HG02973 (cell line): ENCODE data around the gene ZACN.

ENCODE experiments used
- ATAC-seq: cut with Tn5 transposase; IDR thresholded peaks from one replicate; pipeline ENCODE4 v1.9.1; 2021; ENCODE audit warnings: moderate library complexity; ENCODE audit not compliant: unreplicated experiment

The ZACN gene

DNA sequence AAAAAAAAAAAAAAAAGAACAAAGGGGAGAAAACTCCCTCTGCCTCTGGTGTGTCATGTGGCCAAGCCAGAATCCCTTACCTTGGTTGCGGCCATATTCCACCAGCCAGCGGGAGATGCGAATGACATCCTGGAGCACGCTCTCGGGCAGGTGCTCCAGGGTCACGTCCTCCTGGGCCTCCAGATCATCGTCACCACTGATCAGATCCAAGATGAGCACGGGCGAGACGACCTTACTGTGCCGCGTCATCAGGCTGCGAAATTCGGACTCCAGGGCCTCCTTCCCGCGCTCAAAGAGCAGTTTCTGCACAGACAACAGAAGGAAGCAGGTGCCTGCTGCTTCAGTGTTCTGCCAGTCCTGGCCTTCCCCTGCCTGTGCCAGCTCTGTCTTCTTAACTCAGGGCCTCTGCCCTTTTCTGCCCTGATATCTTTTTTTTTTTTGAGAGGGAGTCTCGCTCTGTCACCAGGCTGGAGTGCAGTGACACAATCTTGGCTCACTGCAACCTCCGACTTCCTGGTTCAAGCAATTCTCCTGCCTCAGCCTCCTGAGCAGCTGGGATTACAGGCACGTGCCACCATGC is 18.8 kb downstream of the ZACN start:
- no peak for ATAC-seq

DNA sequence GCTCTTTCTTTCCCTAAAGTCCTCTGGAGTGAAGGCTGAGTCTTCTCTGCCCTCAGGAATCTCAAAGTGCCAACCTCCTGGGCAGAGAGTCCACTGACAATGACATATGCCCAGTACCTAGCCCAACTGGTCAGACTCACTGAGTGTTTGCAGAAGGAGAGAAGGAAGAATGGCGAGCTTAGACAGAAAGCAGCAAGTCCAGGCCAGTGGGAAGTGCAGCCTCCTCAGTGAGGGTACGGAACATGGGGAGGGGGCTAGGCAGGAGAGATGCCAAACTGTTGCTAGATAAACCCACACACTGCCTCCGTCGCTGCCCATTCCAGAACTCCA is 23.9 kb downstream of the ZACN start:
- ATAC-seq, result peak; percentile 7

- ATAC-seq, result peak; percentile 71
Observed at GRCh38 chr17:76103274-76104139, 24.5 kb downstream of the ZACN start, which contains the start of gene EXOC7. Gene EXOC7 (minus strand): TSS chr17:76103787. CDS start chr17:76103692, 95 bp downstream.

DNA sequence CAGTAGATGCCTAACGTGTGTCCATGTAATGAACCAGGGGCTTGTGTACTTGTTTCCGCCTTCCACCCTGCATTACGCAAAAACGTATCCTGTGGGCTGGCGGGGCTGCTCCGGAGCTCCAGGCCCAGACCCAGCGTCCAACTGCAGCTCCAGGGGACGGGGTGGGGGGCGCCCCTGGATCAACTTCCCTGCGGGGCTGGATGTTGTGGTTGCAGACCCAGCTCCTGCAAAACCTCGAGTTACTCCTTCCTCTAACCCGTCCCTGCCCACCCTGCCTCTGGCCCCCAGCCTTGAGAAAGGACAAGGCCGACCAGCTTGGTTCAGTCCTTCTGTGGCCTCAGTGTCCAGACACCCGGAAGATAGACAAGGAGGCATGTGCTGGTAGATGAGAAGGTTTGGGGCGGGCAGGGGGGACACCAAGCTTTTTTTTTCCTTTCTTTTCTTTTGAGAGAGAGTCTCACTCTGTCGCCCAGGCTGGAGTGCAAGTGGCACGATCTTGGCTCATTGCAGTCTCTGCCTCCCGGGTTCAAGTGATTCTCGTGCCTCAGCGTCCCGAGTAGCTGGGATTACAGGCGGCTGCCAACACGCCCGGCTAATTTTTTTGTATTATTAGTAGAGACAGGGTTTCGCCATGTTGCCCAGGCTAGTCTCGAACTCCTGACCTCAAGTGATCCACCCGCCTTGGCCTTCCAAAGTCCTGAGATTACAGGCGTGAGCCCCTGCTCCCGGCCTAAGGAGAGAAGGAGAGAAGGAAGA is 25.3 kb downstream of the ZACN start:
- ATAC-seq, result no peak

DNA sequence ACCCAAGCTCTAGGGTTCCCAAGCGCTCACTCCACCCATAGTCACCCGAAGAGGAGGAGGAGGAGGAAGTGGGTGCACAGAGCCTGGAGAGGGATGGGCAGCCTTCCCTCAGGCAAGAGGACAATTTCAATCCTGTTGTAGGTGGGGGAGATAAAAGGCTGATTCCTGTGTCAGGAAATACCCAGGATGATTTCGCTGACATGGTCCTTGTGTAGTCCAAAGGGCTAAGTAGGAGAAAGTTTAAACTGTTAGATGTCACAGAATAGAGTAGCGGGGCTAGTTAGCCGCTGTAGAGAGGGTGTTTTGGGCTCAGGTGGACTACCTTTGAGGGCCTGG is 25.9 kb downstream of the ZACN start:
- no peak for ATAC-seq

- ATAC-seq, result no peak
Observed at GRCh38 chr17:76106703-76107102, 27.7 kb downstream of the ZACN start.

GRCh38 chr17:76107509-76107908 is 28.5 kb downstream of the ZACN start:
- ATAC-seq, result no peak

GRCh38 chr17:76111956-76112355 is 33.0 kb downstream of the ZACN start:
- no peak for ATAC-seq

- no peak for ATAC-seq
Observed at GRCh38 chr17:76115138-76115754, 36.3 kb downstream of the ZACN start.

DNA sequence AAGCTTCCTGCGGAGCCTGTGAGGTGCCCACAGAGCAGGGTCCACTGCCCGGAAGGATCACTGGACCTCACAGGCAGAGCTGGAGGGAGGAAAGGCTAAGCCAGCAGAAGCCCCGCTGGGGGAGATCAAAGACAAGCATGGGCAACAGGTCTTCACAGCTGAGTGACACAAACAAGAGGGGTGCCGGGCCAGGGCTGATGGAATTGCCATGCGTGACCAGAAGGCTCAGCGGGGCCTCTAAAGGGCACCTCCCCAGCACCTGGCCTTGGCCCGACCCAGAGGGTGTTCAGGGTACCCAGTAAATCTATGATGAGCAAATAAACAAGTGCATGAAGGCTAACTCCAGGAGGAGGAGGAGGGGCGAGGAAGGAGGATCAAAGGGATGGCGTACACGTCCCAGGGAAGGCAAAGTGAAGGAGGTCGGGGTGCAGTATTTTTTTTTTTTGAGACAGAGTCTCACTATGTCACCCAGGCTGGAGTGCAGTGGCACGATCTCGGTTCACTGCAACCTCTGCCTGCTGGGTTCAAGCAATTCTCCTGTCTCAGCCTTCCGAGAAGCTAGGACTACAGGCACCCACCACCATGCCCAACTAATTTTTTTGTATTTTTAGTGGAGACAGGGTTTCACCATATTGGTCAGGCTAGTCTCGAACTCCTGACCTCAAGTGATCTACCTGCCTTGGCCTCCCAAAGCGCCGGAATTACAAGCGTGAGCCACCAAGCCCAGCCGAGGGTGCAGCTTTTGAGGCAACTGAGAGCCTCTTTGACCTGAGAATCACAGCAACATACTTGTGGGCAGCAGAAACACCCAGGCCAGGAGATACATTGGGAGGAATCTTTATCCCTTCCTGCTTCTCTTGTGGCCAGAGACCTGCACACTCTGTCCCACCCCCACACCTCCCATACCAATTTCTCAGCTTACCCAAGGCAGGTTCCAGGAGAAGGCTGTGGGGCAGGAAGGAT is 40.7 kb downstream of the ZACN start:
- no peak for ATAC-seq

DNA sequence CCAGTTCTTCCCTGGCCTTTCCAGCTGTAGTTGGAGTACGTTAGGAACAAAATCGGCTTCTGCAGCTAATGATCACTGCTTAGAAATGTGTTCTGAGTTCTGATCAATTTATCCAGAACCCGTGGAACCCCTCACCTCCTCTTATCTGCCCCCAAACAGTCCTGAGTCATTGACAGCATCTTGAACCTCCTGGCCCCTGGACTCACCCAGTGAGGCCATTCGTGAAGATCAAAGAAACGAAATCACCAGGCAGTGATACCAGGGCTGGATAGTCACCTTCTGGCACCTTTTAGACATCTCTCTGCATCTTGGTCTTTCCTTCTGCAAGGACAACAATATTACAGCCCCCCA is 41.7 kb downstream of the ZACN start:
- ATAC-seq, result no peak

GRCh38 chr17:76121932-76122430 is 43.0 kb downstream of the ZACN start:
- ATAC-seq, result no peak

- no peak for ATAC-seq
Observed at GRCh38 chr17:76122431-76123190, 43.6 kb downstream of the ZACN start.

GRCh38 chr17:76123191-76123499 is 44.2 kb downstream of the ZACN start:
- no peak for ATAC-seq

DNA sequence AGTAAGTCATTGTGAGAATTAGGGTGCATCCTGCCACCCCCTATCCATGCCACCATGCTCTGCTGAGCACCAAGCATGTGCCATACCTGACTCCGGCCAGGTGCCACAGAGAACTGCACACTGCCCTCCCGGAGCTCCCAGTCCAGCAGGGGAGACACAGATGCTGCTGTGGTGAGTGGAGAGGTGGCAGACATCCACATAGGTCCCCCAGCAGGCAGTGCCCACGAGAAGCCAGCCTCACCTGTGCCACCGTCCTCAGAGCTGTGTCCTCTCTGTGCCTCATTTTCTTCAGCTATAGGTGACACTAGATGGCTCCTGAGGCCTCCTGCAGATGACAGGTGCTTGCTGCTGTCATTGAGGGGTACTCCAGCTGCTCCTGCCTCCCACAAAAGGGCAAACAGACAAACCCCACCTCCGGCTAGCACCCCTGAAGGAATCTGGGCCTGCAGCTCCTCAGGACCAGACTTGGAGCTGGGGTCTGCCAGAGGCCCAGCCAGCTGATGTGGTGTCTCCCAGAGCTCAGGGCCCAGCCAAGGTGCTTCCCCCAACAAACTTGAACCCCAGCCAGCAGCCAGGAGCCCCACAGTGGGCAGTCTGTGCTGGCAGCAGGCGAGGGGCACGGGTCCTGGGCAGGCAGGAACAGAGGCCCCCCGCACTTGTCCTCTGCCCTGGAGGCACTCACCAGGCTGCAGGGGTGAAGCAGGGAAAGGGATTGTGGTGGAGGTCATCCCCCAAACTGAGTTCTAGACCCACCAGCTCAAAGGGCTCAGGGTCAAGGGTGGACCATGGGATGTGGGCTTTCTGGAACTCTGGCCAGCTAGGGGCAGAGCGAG is 45.0 kb downstream of the ZACN start:
- no peak for ATAC-seq

- no peak for ATAC-seq
Observed at GRCh38 chr17:76124582-76125390, 45.8 kb downstream of the ZACN start.

DNA sequence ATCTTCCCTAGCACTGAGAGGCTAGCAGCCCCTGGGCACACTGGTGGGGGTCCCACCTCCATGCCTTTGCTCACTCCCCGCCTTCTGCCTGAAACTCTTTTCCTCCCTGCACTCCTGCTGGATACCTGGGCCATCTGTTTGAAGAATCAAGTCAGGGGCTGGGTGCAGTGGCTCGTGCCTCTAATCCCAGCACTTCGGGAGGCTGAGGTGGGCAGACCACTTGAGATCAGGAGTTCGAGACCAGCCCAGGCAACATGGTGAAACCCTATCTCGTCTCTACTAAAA is 46.4 kb downstream of the ZACN start:
- no peak for ATAC-seq

GRCh38 chr17:76125922-76126321 is 46.9 kb downstream of the ZACN start:
- ATAC-seq, result no peak
